GM19351 (cell line): Measurements from ENCODE around the gene LRRC46.

Source experiments
- ATAC-seq: cut with Tn5 transposase; IDR thresholded peaks from one replicate; pipeline ENCODE4 v1.9.1; 2021; ENCODE audit warnings: mild to moderate bottlenecking, moderate library complexity; ENCODE audit not compliant: unreplicated experiment

LRRC46 gene

GRCh38 chr17:47873200-47874090 lies 42.0 kb downstream of the LRRC46 start:
- no peak for ATAC-seq

GRCh38 chr17:47875011-47875985 lies 43.8 kb downstream of the LRRC46 start:
- ATAC-seq, result no peak

- no peak for ATAC-seq
Measured at GRCh38 chr17:47877368-47878034, 46.0 kb downstream of the LRRC46 start.

DNA sequence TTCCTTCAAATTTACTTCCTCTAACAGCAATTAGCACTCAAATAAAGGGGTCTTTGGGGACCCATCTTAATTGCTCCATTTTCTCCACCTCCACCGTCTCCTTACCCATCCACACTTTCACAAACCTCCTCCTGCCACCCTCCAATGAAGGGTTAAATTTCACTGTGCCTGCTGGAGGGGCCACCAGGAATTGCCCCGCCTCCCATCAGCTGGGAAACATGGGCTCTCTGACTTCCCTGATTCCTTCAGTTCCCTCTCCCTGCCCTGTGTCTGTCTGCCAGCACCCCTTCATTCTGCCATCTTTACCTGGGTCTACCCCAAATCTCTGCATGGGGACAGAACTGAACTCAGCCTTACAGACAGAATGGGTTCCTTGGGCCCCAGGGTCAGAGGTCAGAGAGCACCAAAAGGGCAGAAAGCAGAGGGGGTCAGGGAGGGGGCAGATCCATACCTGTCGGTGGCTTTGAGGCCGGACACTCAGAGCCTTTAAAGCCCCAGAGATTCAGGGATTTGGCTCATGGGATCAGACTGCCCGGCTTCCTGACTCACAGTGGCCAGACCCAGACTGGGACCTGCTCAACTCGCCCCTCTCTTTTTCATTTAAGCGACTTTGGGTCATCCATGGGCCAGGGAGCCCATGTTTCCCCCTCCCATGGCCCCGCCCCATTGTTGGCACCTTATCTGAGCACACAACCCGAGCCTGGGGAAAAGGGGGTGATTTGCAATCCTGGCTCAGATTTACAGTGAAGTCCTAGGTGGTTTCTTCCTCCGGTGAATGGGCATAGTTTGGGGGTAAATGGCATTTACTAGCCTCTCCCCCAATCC lies 46.9 kb downstream of the LRRC46 start:
- ATAC-seq, result no peak

GRCh38 chr17:47879028-47879585 lies 47.6 kb downstream of the LRRC46 start:
- no peak for ATAC-seq

DNA sequence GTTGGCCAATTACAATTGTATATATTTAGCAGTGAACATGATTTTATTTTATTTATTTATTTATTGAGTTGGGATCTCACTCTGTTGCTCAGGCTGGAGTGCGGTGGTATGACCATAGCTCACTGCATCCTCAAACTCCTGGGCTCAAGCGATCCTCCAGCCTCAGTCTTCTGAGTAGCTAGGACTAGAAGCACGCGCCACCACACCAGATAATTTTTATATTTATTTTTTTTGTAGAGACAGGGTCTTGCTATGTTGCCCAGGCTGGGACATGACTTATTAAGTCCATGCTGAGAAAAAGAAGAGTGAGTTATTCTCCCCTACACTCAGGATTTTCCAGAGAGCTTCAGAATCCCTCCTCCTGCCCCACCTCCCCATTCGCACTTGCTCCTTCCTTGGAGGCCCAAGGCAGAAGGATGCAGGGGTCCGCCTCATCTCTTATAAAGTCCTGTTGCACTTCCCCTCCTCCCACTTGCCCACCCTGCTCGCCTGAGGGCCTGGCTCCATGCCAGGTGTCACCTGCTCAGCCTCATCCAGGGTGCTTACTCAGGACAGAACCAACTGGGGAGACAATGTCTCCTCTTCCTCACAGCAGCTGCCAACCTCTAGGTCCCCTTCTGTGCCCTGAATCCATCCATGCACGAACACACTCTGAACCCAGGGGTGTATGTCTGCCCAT lies 48.4 kb downstream of the LRRC46 start:
- no peak for ATAC-seq

DNA sequence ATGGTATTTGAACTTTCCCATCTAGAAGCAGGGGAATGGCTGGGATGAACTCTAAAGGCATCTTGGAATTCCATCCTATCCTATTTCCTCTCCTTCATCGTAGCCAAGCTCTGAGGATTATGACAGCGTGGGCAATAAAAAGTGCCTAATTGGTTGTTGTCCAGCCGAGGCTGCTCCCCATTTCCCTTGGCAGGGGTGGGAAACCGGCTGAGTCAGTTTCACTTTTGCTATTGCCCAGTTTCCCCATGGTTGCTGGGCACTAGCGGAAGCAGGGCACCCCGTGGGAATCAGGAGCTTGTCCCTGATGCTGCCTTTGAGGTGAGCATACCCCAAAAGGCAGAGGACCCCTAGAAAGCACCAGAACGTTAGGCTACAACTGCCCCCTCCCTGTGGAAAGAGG lies 50.8 kb downstream of the LRRC46 start:
- ATAC-seq, result no peak

GRCh38 chr17:47882695-47883588 lies 51.5 kb downstream of the LRRC46 start:
- no peak for ATAC-seq

DNA sequence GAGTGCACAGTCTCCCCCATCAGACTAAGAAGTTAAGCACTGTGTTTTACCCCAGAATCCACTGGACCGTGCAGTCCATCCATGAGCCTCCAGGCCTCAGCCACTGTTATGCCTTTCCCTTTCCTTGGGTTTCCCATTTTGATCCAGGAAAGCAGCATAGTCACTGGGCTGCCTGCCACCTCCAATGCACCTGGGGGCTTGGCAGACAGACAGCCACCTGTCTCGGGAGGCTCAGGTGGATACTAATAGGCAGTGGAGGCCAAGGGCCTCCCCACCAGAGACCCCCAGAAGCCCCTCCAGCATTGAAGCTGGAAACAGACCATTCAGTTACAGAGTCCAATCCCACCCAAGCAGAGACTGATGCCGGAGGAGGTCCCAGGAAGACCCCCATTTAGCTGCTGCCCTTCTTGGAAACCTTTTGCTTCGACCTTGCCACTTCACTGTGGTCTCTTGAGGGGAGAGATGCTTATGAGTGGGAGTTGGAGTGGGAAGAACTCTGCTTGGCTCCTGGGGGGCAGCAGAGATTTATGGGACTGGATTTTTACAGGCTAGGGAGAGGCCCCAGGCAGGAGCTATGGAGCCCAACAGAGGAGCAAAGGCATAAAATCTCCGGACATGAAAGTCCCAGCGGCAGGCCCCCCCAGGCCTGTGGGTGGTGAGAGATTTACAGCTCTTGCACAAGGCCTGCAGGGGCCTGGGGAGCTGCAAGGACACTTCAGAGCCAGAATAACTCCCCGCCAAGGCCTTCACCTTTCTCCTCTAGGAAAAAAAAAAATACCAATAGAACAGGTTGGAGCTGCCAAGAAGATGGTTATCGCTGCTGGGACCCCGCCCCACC lies 52.3 kb downstream of the LRRC46 start:
- ATAC-seq, result no peak

DNA sequence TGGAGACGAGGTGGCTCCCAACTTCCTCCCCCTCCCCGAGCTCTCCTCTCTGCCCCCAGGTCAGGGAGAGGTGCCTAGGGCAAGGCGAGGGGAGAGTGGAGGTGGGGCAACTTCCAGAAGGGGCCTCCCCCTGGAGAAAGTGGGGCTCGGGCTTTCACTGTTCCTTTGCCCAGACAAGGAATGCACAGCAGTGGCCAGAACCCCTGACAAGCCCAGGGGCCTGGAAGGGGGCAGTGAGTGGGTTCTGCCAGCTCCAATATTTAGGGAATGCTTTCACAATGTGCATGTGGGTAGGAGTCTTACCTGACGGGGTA lies 52.9 kb downstream of the LRRC46 start:
- ATAC-seq, result no peak

- ATAC-seq, result no peak
Measured at GRCh38 chr17:47884905-47885730, 53.6 kb downstream of the LRRC46 start.
